ENCODE results near the gene FYB1.

The FYB1 gene

DNA sequence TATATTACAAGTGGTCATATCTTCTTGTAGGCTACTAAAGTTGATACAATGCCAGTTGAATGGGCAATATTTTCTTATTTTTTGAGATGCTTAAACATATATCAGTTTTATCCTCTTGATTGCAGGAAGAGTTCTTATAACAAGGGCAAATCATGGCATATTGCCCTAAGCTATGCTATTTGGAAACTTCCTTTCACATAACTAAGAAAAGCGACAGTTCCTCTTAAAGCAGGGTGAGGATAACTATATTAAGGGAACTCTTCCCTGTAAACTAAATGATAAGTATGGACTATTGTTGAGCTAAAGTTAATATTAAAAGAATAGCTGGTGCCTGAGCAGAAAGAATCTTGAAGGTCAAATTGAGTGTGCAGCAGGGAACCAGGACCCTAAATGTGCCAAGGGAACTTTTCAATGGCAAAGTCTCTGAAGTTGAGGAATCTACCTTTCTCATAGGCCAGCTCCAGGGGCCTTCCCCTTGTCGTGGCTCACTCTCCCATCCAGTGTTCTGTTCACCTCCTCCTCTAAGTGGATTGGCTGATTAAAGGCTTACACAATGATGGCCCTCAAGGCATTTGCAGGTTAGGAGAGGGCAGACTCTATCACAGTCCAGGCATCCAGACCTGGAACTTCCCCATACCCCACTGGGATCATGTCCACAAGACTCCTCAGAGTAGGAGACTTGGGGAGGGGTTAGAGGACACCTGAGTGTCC lies 26.8 kb downstream of the FYB1 start:
- Histone ChIP-seq H3K9ac (ENCODE audit: low read depth, low read length, poor library complexity, severe bottlenecking) (peak overlapping the region; percentile 90), H3F3A (ENCODE audit: low read depth) (peaks cover 12% of the 10 kb centered on the region), H3K36me3 (ENCODE audit: insufficient read depth, low read length) (no peaks in the 10 kb centered on the region), H3K4me3 (ENCODE audit: low read length, poor library complexity, severe bottlenecking) (peak overlapping the region; percentile 89), H3K9me3 (ENCODE audit: insufficient read depth, low read depth, low read length) (no peaks in the 10 kb centered on the region), H3K79me2 (ENCODE audit: insufficient read depth, low read length) (peaks cover 93% of the 10 kb centered on the region), H3K4me1 (ENCODE audit: insufficient read depth, low read length, poor library complexity, severe bottlenecking) (peaks cover 93% of the 10 kb centered on the region), H3K27me3 (ENCODE audit: insufficient read depth, low read length, poor library complexity, severe bottlenecking) (no peaks in the 10 kb centered on the region), H2AFZ (ENCODE audit: low read length) (no peak overlapping the region), H3K4me2 (ENCODE audit: low read depth, low read length, poor library complexity, severe bottlenecking) (peak overlapping the region; percentile 94), H4K20me1 (ENCODE audit: insufficient read depth, low read length, poor library complexity, severe bottlenecking) (peaks cover 4% of the 10 kb centered on the region), H3K9me2 (replicated peaks; ENCODE audit: low read depth, low read length) (no peaks in the 10 kb centered on the region)
- TF ChIP-seq, protein P1, sequence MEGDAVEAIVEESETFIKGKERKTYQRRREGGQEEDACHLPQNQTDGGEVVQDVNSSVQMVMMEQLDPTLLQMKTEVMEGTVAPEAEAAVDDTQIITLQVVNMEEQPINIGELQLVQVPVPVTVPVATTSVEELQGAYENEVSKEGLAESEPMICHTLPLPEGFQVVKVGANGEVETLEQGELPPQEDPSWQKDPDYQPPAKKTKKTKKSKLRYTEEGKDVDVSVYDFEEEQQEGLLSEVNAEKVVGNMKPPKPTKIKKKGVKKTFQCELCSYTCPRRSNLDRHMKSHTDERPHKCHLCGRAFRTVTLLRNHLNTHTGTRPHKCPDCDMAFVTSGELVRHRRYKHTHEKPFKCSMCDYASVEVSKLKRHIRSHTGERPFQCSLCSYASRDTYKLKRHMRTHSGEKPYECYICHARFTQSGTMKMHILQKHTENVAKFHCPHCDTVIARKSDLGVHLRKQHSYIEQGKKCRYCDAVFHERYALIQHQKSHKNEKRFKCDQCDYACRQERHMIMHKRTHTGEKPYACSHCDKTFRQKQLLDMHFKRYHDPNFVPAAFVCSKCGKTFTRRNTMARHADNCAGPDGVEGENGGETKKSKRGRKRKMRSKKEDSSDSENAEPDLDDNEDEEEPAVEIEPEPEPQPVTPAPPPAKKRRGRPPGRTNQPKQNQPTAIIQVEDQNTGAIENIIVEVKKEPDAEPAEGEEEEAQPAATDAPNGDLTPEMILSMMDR (conservative IDR thresholded peaks at IDR 0.05; ENCODE audit: low read length), result no peak
- TF ChIP-seq EZH2phosphoT487 (IDR thresholded peaks at IDR 0.05; ENCODE audit: borderline replicate concordance), result no peak

DNA sequence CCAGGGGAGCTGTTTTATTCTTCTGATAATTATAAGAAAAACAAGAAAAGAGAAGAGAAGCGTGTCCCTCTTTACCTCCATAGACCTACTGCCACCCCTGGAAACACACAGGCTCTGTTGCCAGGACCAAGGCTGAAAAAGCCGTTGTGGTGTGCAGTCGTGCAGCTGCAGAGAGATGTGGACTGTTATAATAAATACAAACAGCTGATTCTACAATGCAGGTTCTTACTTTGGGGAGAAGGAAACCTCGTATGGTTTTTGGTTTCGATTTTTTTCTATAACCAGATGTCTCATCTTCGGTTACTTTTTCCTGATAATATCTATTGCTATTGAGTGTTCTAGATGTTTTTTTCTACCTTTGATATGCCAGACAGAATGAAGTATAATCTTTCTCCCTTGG lies 28.1 kb downstream of the FYB1 start:
- Histone ChIP-seq H3K4me3 (ENCODE audit: low read length, poor library complexity, severe bottlenecking) (peak overlapping the region; percentile 89), H4K20me1 (ENCODE audit: insufficient read depth, low read length, poor library complexity, severe bottlenecking) (no peaks in the 10 kb centered on the region), H3K9ac (ENCODE audit: low read depth, low read length, poor library complexity, severe bottlenecking) (peak overlapping the region; percentile 90), H3K36me3 (ENCODE audit: insufficient read depth, low read length) (no peaks in the 10 kb centered on the region), H3K27me3 (ENCODE audit: insufficient read depth, low read length, poor library complexity, severe bottlenecking) (no peaks in the 10 kb centered on the region), H3K79me2 (ENCODE audit: insufficient read depth, low read length) (peaks cover 93% of the 10 kb centered on the region), H3K9me3 (ENCODE audit: insufficient read depth, low read depth, low read length) (no peaks in the 10 kb centered on the region), H3K4me1 (ENCODE audit: insufficient read depth, low read length, poor library complexity, severe bottlenecking) (peaks cover 92% of the 10 kb centered on the region), H3K9me2 (replicated peaks; ENCODE audit: low read depth, low read length) (no peaks in the 10 kb centered on the region), H2AFZ (ENCODE audit: low read length) (no peak overlapping the region), H3K4me2 (ENCODE audit: low read depth, low read length, poor library complexity, severe bottlenecking) (peak overlapping the region; percentile 94), H3F3A (ENCODE audit: low read depth) (peaks cover 12% of the 10 kb centered on the region)
- TF ChIP-seq EZH2phosphoT487 (IDR thresholded peaks at IDR 0.05; ENCODE audit: borderline replicate concordance), result no peak
- TF ChIP-seq, protein P1 (conservative IDR thresholded peaks at IDR 0.05; ENCODE audit: low read length), result no peak

DNA sequence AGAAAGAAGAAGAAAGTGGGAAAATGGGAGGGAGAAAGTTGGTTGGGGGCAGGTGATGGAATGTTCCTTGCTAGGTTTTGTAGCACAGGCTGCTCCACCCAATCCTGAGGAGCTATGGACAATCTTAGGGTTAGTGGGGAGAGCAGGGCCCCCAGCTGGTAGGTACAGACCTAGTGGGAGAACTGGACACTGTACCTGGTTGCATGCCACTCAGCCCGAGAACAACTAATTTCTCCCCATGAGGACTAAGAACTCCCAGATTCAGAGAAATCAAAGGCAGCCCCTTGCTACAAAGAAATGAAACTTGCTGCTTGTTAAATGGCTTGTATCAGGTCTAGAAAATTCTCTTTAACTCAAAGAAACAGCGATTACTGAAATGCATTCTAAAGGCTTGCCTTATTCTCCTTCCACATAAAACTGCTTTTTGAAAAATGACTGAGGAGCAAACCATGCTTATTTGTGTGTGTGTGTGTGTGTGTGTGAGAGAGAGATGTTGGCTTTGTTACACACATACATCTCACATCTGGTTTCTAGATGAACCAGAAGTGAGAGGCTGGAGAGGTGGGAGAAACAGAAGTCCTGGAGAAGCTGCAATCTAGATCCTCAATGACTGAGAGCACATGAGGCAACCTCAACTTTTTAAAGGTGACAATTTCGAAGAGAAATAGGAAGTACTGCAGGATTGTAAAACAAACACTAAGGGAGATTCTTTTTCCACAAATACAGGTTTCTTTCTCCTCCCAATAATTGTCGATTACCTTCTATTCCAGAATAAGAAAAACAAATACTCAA lies 28.9 kb downstream of the FYB1 start:
- Histone ChIP-seq H3K9me3 (ENCODE audit: insufficient read depth, low read depth, low read length) (no peaks in the 10 kb centered on the region), H4K20me1 (ENCODE audit: insufficient read depth, low read length, poor library complexity, severe bottlenecking) (no peaks in the 10 kb centered on the region), H3K4me1 (ENCODE audit: insufficient read depth, low read length, poor library complexity, severe bottlenecking) (peaks cover 96% of the 10 kb centered on the region), H3K9ac (ENCODE audit: low read depth, low read length, poor library complexity, severe bottlenecking) (peak overlapping the region; percentile 90), H2AFZ (ENCODE audit: low read length) (no peak overlapping the region), H3F3A (ENCODE audit: low read depth) (peaks cover 12% of the 10 kb centered on the region), H3K4me3 (ENCODE audit: low read length, poor library complexity, severe bottlenecking) (peak overlapping the region; percentile 89), H3K9me2 (replicated peaks; ENCODE audit: low read depth, low read length) (no peaks in the 10 kb centered on the region), H3K36me3 (ENCODE audit: insufficient read depth, low read length) (no peaks in the 10 kb centered on the region), H3K27me3 (ENCODE audit: insufficient read depth, low read length, poor library complexity, severe bottlenecking) (no peaks in the 10 kb centered on the region), H3K4me2 (ENCODE audit: low read depth, low read length, poor library complexity, severe bottlenecking) (peak overlapping the region; percentile 94), H3K79me2 (ENCODE audit: insufficient read depth, low read length) (peaks cover 93% of the 10 kb centered on the region)
- TF ChIP-seq, protein P1 (conservative IDR thresholded peaks at IDR 0.05; ENCODE audit: low read length), result no peak
- TF ChIP-seq EZH2phosphoT487 (IDR thresholded peaks at IDR 0.05; ENCODE audit: borderline replicate concordance), result no peak

All from Loucy (cell line).